GM12873 (cell line): ENCODE data around the gene TMEM208.

Source experiments
- CTCF ChIP-seq: IDR thresholded peaks from 2 replicates; pipeline ENCODE4 v1.5.1; 2012; ENCODE audit warnings: low read depth, mild to moderate bottlenecking, moderate library complexity, low read length, control low read depth; ENCODE audit not compliant: insufficient read depth; ENCODE audit errors: missing control alignments

The TMEM208 gene

GRCh38 chr16:67188323-67188722 is 38.6 kb upstream of the TMEM208 start:
- no peak for TF ChIP-seq CTCF

- no peak for TF ChIP-seq CTCF
Observed at GRCh38 chr16:67188798-67189197, 38.1 kb upstream of the TMEM208 start.

- TF ChIP-seq CTCF = no peak
Observed at GRCh38 chr16:67190041-67190440, 36.9 kb upstream of the TMEM208 start, which contains the start of gene EXOC3L1. Gene EXOC3L1, minus strand, starts transcription at chr16:67190136. Its CDS starts 460 bp downstream, at chr16:67189676.

- no peak for TF ChIP-seq CTCF
Observed at GRCh38 chr16:67190448-67191399, 36.2 kb upstream of the TMEM208 start.

GRCh38 chr16:67191411-67191994 is 35.4 kb upstream of the TMEM208 start:
- no peak for TF ChIP-seq CTCF

- no peak for TF ChIP-seq CTCF
Observed at GRCh38 chr16:67191995-67192681, 34.8 kb upstream of the TMEM208 start, which contains the start of gene E2F4. Gene E2F4, plus strand, starts transcription at chr16:67192155. Its CDS starts 73 bp downstream, at chr16:67192228.
